ENCODE results near the gene HECTD4. TPM values are rescaled to one million over a fixed set of nuclear protein-coding genes. Genes with fewer than 3 reads are reported as not detected.
"Not testable (repeated sequence)": the region's sequence is repeated elsewhere in the genome, so short reads cannot be mapped to it uniquely, and the experiment has no call there.

Gene HECTD4
- total RNA-seq, 1 experiment from 2014 or later = 51.3 TPM

DNA sequence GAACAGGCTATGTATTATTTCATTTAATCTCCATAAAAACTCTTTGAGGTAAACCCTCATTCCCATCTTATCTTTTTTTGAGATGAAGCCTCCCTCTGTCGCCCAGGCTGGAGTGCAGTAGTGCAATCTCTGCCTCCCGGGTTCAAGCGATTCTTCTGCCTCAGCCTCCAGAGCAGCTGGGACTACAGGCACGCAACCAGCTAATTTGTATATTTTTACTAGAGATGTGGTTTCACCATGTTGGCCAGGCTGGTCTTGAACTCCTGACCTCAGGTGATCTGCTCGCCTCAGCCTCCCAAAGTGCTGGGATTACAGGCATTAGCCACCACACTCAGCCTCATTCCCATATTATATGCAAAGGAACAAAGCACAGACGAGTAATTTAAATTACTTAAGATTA, 25.5 kb upstream of the HECTD4 start:
- ATAC-seq; BruUV-seq (replicated peaks); H3K27me3 ChIP-seq (ENCODE audit: control insufficient read depth, insufficient read depth, low read length); CTCF ChIA-PET; DNase-seq (ENCODE audit: low read depth, low spot score); POLR2A ChIA-PET; intact Hi-C loops (cut with micrococcal nuclease; ENCODE audit: unreplicated experiment); H3K9me3 ChIP-seq (ENCODE audit: control insufficient read depth, insufficient read depth, low read depth, low read length); in situ Hi-C loops (cut with HindIII; ENCODE audit: low pct_unique_long_range_greater_than_20kb, low sequenced_read_pairs): not testable (repeated sequence)
- Histone ChIP-seq H3K4me1 (ENCODE audit: control insufficient read depth, insufficient read depth, low read length) (peaks cover 17% of the 10 kb centered on the region), H3K36me3 (ENCODE audit: control insufficient read depth, insufficient read depth, low read length) (peaks cover 37% of the 10 kb centered on the region), H3K4me3 (ENCODE audit: low read depth in 2 of 2, low read length in 2 of 2) (peak overlapping the region; percentile 90 to 99), H3K27ac (ENCODE audit: low read length) (peak overlapping the region; percentile 23)

DNA sequence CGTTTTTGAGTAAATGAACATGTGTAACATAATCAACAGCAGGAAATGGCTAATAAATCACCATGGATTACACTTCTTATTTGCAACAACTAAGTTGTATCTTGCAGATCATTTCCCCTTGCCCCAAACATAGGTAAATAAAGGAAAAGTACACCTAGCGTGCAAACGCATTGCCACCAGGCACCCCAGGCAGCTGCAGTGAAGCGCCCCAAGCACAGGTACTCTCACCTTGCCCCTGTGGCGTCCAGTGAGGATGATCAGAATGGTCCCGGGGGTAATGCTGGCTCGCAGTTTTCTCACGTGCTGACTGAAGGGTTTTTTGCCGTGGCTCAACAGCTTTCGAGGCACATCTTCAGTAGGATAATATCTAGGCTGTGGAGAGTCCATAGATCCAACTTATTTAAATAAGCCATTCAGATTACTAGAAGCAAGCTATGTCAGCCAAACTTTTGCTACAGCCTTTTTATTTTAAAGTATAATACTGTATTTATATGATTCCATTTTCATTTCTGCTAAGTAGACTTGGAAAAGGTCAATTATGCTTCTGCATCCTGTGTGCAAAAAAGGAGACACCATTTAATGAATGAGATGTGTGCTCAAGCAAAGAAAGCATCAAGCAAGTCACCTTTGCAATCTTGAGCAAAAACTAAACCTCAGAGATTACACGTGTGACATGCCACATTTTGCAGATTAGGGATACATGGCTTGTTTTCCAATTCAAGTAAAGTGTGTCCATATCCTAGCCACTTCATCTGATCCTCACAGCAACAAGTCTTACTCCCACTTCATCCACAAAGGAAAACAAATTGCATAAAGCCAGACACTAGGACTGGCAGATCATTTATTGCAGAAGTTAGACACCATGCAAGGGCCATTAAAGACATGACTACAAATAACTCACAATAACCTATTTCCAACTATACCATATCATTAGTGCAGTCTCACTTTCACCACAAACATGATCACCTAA, 24.6 kb upstream of the HECTD4 start:
- H3K9me3 ChIP-seq (ENCODE audit: control insufficient read depth, insufficient read depth, low read depth, low read length) = no peaks in the 10 kb centered on the region
- ChIA-PET CTCF (no interaction called here), POLR2A (no interaction called here)
- H3K27me3 ChIP-seq (ENCODE audit: control insufficient read depth, insufficient read depth, low read length) = no peaks in the 10 kb centered on the region
- ATAC-seq (no peak), DNase-seq (ENCODE audit: low read depth, low spot score) (no peak)
- intact Hi-C loops (cut with micrococcal nuclease; ENCODE audit: unreplicated experiment) (no loop called here), in situ Hi-C loops (cut with HindIII; ENCODE audit: low pct_unique_long_range_greater_than_20kb, low sequenced_read_pairs) (no loop called here)
- H3K36me3 ChIP-seq (ENCODE audit: control insufficient read depth, insufficient read depth, low read length) = peaks cover 37% of the 10 kb centered on the region
- no TSS peak for BruUV-seq (replicated peaks)
- peaks cover 17% of the 10 kb centered on the region for H3K4me1 ChIP-seq (ENCODE audit: control insufficient read depth, insufficient read depth, low read length)
- TF ChIP-seq TCF7L2 (IDR thresholded peaks at IDR 0.05; ENCODE audit: low read depth, low read length) (no peak), POLR2AphosphoS5 (IDR thresholded peaks at IDR 0.05; ENCODE audit: low read depth, low read length) (no peak), SIN3A (IDR thresholded peaks at IDR 0.05; ENCODE audit: borderline replicate concordance, insufficient read depth, low read depth, low read length) (no peak)
- TF ChIP-seq, protein P1, sequence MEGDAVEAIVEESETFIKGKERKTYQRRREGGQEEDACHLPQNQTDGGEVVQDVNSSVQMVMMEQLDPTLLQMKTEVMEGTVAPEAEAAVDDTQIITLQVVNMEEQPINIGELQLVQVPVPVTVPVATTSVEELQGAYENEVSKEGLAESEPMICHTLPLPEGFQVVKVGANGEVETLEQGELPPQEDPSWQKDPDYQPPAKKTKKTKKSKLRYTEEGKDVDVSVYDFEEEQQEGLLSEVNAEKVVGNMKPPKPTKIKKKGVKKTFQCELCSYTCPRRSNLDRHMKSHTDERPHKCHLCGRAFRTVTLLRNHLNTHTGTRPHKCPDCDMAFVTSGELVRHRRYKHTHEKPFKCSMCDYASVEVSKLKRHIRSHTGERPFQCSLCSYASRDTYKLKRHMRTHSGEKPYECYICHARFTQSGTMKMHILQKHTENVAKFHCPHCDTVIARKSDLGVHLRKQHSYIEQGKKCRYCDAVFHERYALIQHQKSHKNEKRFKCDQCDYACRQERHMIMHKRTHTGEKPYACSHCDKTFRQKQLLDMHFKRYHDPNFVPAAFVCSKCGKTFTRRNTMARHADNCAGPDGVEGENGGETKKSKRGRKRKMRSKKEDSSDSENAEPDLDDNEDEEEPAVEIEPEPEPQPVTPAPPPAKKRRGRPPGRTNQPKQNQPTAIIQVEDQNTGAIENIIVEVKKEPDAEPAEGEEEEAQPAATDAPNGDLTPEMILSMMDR (IDR thresholded peaks at IDR 0.05) = no peak
- TF ChIP-seq, protein P2, sequence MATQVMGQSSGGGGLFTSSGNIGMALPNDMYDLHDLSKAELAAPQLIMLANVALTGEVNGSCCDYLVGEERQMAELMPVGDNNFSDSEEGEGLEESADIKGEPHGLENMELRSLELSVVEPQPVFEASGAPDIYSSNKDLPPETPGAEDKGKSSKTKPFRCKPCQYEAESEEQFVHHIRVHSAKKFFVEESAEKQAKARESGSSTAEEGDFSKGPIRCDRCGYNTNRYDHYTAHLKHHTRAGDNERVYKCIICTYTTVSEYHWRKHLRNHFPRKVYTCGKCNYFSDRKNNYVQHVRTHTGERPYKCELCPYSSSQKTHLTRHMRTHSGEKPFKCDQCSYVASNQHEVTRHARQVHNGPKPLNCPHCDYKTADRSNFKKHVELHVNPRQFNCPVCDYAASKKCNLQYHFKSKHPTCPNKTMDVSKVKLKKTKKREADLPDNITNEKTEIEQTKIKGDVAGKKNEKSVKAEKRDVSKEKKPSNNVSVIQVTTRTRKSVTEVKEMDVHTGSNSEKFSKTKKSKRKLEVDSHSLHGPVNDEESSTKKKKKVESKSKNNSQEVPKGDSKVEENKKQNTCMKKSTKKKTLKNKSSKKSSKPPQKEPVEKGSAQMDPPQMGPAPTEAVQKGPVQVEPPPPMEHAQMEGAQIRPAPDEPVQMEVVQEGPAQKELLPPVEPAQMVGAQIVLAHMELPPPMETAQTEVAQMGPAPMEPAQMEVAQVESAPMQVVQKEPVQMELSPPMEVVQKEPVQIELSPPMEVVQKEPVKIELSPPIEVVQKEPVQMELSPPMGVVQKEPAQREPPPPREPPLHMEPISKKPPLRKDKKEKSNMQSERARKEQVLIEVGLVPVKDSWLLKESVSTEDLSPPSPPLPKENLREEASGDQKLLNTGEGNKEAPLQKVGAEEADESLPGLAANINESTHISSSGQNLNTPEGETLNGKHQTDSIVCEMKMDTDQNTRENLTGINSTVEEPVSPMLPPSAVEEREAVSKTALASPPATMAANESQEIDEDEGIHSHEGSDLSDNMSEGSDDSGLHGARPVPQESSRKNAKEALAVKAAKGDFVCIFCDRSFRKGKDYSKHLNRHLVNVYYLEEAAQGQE (IDR thresholded peaks at IDR 0.05; ENCODE audit: insufficient read depth in 1 of 2, low read depth in 2 of 2, low read length in 1 of 2) = no peak
- H3K4me3 ChIP-seq (ENCODE audit: low read depth in 2 of 2, low read length in 2 of 2) = peak overlapping the region; percentile 90 to 99; a peak in 3 of 4 replicates
- no peak overlapping the region for H3K27ac ChIP-seq (ENCODE audit: low read length)

All from Panc1 (cell line).